NB4 (cell line): Measurements from ENCODE around the gene SLC45A1.

Source experiments
- DNase-seq: peaks from one replicate; pipeline ENCODE4 v3.0.0; 2010; ENCODE audit warnings: low read depth
- H3K4me3 ChIP-seq: one replicate; pipeline ENCODE4 v1.5.1; 2011; ENCODE audit warnings: mild to moderate bottlenecking, low read depth, low read length, moderate library complexity
- CTCF ChIP-seq: IDR thresholded peaks from one replicate; pipeline ENCODE4 v1.5.1; 2012; ENCODE audit warnings: low read depth, low read length
- MAX ChIP-seq: IDR thresholded peaks from 2 replicates; pipeline ENCODE4 v1.6.1; 2011; ENCODE audit warnings: low read depth, low read length
- MYC ChIP-seq: IDR thresholded peaks from 2 replicates; pipeline ENCODE4 v1.6.1; 2011; ENCODE audit warnings: low read depth, low read length
- POLR2A ChIP-seq: IDR thresholded peaks from 2 replicates; pipeline ENCODE4 v1.6.1; 2011; ENCODE audit warnings: mild to moderate bottlenecking; ENCODE audit not compliant: insufficient read length; ENCODE audit errors: extremely low read depth

SLC45A1 gene

GRCh38 chr1:8293641-8294169 lies 24.2 kb upstream of the SLC45A1 start:
- no peak for DNase-seq
- TF ChIP-seq POLR2A (no peak), MAX (no peak), MYC (no peak), CTCF (no peak)

GRCh38 chr1:8294170-8294697 lies 23.7 kb upstream of the SLC45A1 start:
- no peak for DNase-seq
- TF ChIP-seq POLR2A (no peak), MAX (no peak), CTCF (no peak), MYC (no peak)
- no peak overlapping the region for H3K4me3 ChIP-seq

More at GRCh38 chr1:8293641-8294169, 24.2 kb upstream of the SLC45A1 start:
- H3K4me3 ChIP-seq: no peak overlapping the region

- no peak for DNase-seq
- TF ChIP-seq MAX (no peak), CTCF (no peak), MYC (no peak), POLR2A (no peak)
- no peak overlapping the region for H3K4me3 ChIP-seq
Observed at GRCh38 chr1:8297245-8297644, 20.7 kb upstream of the SLC45A1 start.

GRCh38 chr1:8299963-8300362 lies 18.0 kb upstream of the SLC45A1 start:
- H3K4me3 ChIP-seq: no peak overlapping the region
- TF ChIP-seq CTCF: no peak
- TF ChIP-seq MAX: no peak
- TF ChIP-seq POLR2A: no peak
- no peak for TF ChIP-seq MYC
- DNase-seq: no peak

- TF ChIP-seq MAX: no peak
- no peak for TF ChIP-seq POLR2A
- no peak for TF ChIP-seq CTCF
- TF ChIP-seq MYC: no peak
- no peak for DNase-seq
- H3K4me3 ChIP-seq: no peak overlapping the region
Observed at GRCh38 chr1:8302081-8302956, 15.6 kb upstream of the SLC45A1 start.
